Endodermal cell (in vitro differentiated cells): ENCODE measurements around the gene COL27A1. TPM values are rescaled to one million over a fixed set of nuclear protein-coding genes. Genes with fewer than 3 reads are reported as not detected.

ENCODE experiments used
- DNase-seq: peaks from one replicate; pipeline ENCODE4 v3.0.0-alpha.2; 2017
- H3K27ac ChIP-seq: 2 replicates; pipeline ENCODE4 v1.5.1; 2013; ENCODE audit warnings: mild to moderate bottlenecking, low read depth, low read length, moderate library complexity
- H3K27me3 ChIP-seq: 2 replicates; pipeline ENCODE4 v1.6.1; 2013; ENCODE audit warnings: mild to moderate bottlenecking, low read length, moderate library complexity; ENCODE audit not compliant: insufficient read depth, control insufficient read depth, poor library complexity, severe bottlenecking
- H3K36me3 ChIP-seq: 2 replicates; pipeline ENCODE4 v1.7.0; 2013; ENCODE audit warnings: mild to moderate bottlenecking, low read length, moderate library complexity; ENCODE audit not compliant: control insufficient read depth, insufficient read depth
- H3K4me1 ChIP-seq: one replicate; pipeline ENCODE4 v1.7.0; 2013; ENCODE audit warnings: low read length; ENCODE audit not compliant: control insufficient read depth, insufficient read depth
- H3K4me3 ChIP-seq: 2 replicates; pipeline ENCODE4 v1.5.1; 2013; ENCODE audit warnings: mild to moderate bottlenecking, low read length, moderate library complexity
- H3K9ac ChIP-seq: 2 replicates; pipeline ENCODE4 v1.6.1; 2013; ENCODE audit warnings: mild to moderate bottlenecking, low read length, moderate library complexity; ENCODE audit not compliant: poor library complexity, severe bottlenecking; ENCODE audit errors: extremely low read depth
- H3K9me3 ChIP-seq: 2 replicates; pipeline ENCODE4 v1.6.1; 2013; ENCODE audit warnings: mild to moderate bottlenecking, low read length, moderate library complexity; ENCODE audit not compliant: control insufficient read depth
- H3K27ac Mint-ChIP-seq: 2 replicates; pipeline ENCODE4 v1.8.0; 2020; ENCODE audit warnings: mixed read lengths
- H3K27me3 Mint-ChIP-seq: 2 replicates; pipeline ENCODE4 v1.8.0; 2021; ENCODE audit warnings: mild to moderate bottlenecking, mixed read lengths; ENCODE audit not compliant: insufficient read depth
- H3K36me3 Mint-ChIP-seq: 2 replicates; pipeline ENCODE4 v1.8.0; 2020; ENCODE audit warnings: low read depth, mixed read lengths
- H3K4me1 Mint-ChIP-seq: 2 replicates; pipeline ENCODE4 v1.8.0; 2020; ENCODE audit warnings: mixed read lengths
- H3K4me3 Mint-ChIP-seq: 2 replicates; pipeline ENCODE4 v1.8.0; 2020; ENCODE audit warnings: mild to moderate bottlenecking, moderate library complexity, mixed read lengths
- H3K9me3 Mint-ChIP-seq: 2 replicates; pipeline ENCODE4 v1.8.0; 2020; ENCODE audit warnings: mild to moderate bottlenecking, mixed read lengths
- CTCF ChIP-seq: fragments of 200-600 bp; sonication (generic); conservative IDR thresholded peaks from 2 replicates; pipeline ENCODE4 v1.5.0; 2021; ENCODE audit warnings: antibody characterized with exemption, mild to moderate bottlenecking
- WGBS, 2 experiments: methylation state at CpG; one replicate each; pipeline versions ENCODE4 v1.1.5 to v1.1.7; 2013; ENCODE audit warnings: missing lambda C conversion rate in 2 of 2, mixed read lengths in 1 of 2; ENCODE audit not compliant: insufficient coverage in 1 of 2, insufficient read length in 1 of 2; 5-methylcytosine and 5-hydroxymethylcytosine counted together
- total RNA-seq, 2 donors: library from RNA; stranded (reverse); fragmentation: NEBNext Ultra II Directional in 1 of 2; extraction: Animal tissue kit (Norgen Biotek cat#: 25700) in 1 of 2; gene quantifications; 2 replicates in 1 of 2; 3 replicates in 1 of 2; pipeline ENCODE4 v1.2.1, GENCODE V29; 2021

Gene COL27A1
- total RNA-seq, 2 donors from 2014 or later, result 43.8 to 69.5 TPM

DNA sequence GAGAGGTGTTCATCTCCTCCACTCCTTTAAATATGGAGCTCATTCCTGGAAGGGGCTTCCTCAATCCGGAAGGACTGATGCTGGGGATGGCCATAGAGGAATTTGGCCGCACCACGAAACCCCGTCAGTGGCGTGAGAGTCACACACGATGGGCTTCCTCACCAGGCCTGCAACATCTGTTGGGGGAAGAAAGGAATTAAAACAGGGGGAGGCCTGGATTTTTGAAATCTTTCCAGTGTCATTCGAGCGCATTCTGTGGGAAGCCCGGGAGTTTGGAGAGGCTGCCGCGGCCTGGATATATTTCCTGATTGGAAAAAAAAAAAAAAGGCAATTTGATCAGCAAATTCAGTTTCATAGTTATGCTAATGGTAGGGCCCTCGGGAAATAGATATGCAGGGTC lies 91.2 kb downstream of the COL27A1 start:
- H3K9me3 ChIP-seq, result no peaks in the 10 kb centered on the region
- Mint-ChIP-seq H3K4me3 (no peak overlapping the region), H3K36me3 (peaks cover 14% of the 10 kb centered on the region), H3K4me1 (no peaks in the 10 kb centered on the region), H3K27me3 (no peaks in the 10 kb centered on the region), H3K9me3 (no peaks in the 10 kb centered on the region), H3K27ac (no peak overlapping the region)
- TF ChIP-seq CTCF, result no peak
- 91 to 93% methylated on average over 9 to 12 of the region's 12 CpGs for WGBS, 2 experiments
- DNase-seq, result no peak
- H3K36me3 ChIP-seq, result peaks cover 57% of the 10 kb centered on the region
- no peaks in the 10 kb centered on the region for H3K4me1 ChIP-seq
- no peak overlapping the region for H3K9ac ChIP-seq
- H3K27me3 ChIP-seq, result no peaks in the 10 kb centered on the region
- no peak overlapping the region for H3K4me3 ChIP-seq
- no peak overlapping the region for H3K27ac ChIP-seq

GRCh38 chr9:114247077-114247476 lies 91.7 kb downstream of the COL27A1 start:
- H3K4me1 Mint-ChIP-seq, result no peaks in the 10 kb centered on the region
- Histone ChIP-seq H3K4me3 (no peak overlapping the region), H3K9me3 (no peaks in the 10 kb centered on the region), H3K9ac (no peak overlapping the region), H3K27ac (no peak overlapping the region), H3K27me3 (no peaks in the 10 kb centered on the region), H3K4me1 (no peaks in the 10 kb centered on the region), H3K36me3 (peaks cover 57% of the 10 kb centered on the region)
- no peak for TF ChIP-seq CTCF
- H3K27me3 Mint-ChIP-seq, result no peaks in the 10 kb centered on the region
- peaks cover 9% of the 10 kb centered on the region for H3K36me3 Mint-ChIP-seq
- H3K9me3 Mint-ChIP-seq, result no peaks in the 10 kb centered on the region
- no peak overlapping the region for H3K4me3 Mint-ChIP-seq
- H3K27ac Mint-ChIP-seq, result no peak overlapping the region
- WGBS, 2 experiments, result 96 to 100% methylated on average over 2 of the region's 2 CpGs
- no peak for DNase-seq

- WGBS, 2 experiments, result 84 to 92% methylated on average over 4 to 5 of the region's 5 CpGs
- no peaks in the 10 kb centered on the region for H3K4me1 Mint-ChIP-seq
- H3K36me3 Mint-ChIP-seq, result peaks cover 8% of the 10 kb centered on the region
- H3K27me3 Mint-ChIP-seq, result no peaks in the 10 kb centered on the region
- Histone ChIP-seq H3K4me1 (no peaks in the 10 kb centered on the region), H3K27ac (no peak overlapping the region), H3K4me3 (no peak overlapping the region), H3K27me3 (no peaks in the 10 kb centered on the region), H3K36me3 (peaks cover 59% of the 10 kb centered on the region), H3K9ac (no peak overlapping the region), H3K9me3 (no peaks in the 10 kb centered on the region)
- H3K9me3 Mint-ChIP-seq, result no peaks in the 10 kb centered on the region
- H3K4me3 Mint-ChIP-seq, result no peak overlapping the region
- no peak for DNase-seq
- no peak for TF ChIP-seq CTCF
- H3K27ac Mint-ChIP-seq, result no peak overlapping the region
Measured at GRCh38 chr9:114247491-114247890, 92.2 kb downstream of the COL27A1 start.
